Measurements from ENCODE around the gene ATXN3. TPM values are rescaled to one million over a fixed set of nuclear protein-coding genes. Genes with fewer than 3 reads are reported as not detected.
A peak's percentile ranks its signal among the peaks of the same experiment; 100 is the strongest.

The ATXN3 gene
- total and polyA plus RNA-seq, 2 of the 13 experiments (the other 11 are each of a cell fraction or from before 2014, with no cell fraction given) = 14.9 to 17.3 TPM

DNA sequence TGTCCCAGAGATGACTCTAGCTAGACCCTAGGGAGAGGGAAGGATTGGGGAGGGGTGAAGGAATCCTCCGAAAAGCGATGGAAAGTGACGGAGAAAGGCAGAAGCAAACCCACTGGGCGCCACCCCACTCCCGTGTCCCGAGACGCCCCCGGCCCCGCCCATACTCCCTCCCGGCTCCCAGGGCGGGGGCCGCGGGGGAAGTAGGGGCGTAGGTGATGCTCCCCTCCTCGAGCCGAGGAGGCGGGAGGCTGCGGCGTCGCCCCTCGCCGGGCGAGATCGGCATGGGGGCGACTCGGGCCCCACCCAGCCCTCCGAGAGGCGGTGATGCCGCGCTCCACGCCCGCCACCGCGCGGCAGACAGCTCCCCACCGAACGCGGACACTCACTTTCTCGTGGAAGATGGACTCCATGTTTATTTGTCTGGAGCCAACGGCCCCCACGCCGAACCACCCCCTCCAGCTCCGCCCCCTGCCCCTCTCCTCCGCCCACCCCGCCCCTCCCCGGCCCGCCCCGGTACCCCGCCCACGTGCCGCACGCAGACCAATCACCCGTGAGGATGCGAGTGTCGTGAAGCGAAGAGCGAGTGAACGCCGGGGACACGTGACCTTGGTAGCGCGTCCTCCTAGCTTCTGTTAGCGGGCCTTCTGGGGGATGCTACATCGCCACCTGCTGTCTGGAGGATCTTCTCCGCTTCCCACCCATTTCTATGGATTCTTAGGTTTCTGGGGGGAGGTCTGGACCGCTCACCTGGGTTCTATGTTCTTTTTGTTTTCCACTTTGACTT lies at the start of gene ATXN3 (continued):
- TF ChIP-seq ZNF563 (CRISPR knock-in tag; IDR thresholded peaks at IDR 0.05) = 0 out of 2 replicates have a peak, but pooled peaks have one; percentile 41
- TF ChIP-seq NFKB2 (CRISPR knock-in tag; IDR thresholded peaks at IDR 0.05; ENCODE audit: borderline replicate concordance) = peak; percentile 51; the same call in 1 of the 2 replicates
- TF ChIP-seq SRF (IDR thresholded peaks at IDR 0.05; ENCODE audit: low read depth, low read length) = no peak
- TF ChIP-seq ZMYM4 (CRISPR knock-in tag; IDR thresholded peaks at IDR 0.05) = peak; percentile 98
- no peak; the same call in 1 of the 2 replicates for TF ChIP-seq RAD21 (CRISPR knock-in tag; IDR thresholded peaks at IDR 0.05)
- TF ChIP-seq FOXK2 (IDR thresholded peaks at IDR 0.05) = no peak
- no peak for TF ChIP-seq ZNF101 (CRISPR knock-in tag; IDR thresholded peaks at IDR 0.05; ENCODE audit: borderline replicate concordance, low read depth)
- no peak for TF ChIP-seq ZBTB1 (CRISPR knock-in tag; IDR thresholded peaks at IDR 0.05; ENCODE audit: borderline replicate concordance)
- TF ChIP-seq TCF7 (IDR thresholded peaks at IDR 0.05; ENCODE audit: low read depth) = no peak
- TF ChIP-seq, protein P1, sequence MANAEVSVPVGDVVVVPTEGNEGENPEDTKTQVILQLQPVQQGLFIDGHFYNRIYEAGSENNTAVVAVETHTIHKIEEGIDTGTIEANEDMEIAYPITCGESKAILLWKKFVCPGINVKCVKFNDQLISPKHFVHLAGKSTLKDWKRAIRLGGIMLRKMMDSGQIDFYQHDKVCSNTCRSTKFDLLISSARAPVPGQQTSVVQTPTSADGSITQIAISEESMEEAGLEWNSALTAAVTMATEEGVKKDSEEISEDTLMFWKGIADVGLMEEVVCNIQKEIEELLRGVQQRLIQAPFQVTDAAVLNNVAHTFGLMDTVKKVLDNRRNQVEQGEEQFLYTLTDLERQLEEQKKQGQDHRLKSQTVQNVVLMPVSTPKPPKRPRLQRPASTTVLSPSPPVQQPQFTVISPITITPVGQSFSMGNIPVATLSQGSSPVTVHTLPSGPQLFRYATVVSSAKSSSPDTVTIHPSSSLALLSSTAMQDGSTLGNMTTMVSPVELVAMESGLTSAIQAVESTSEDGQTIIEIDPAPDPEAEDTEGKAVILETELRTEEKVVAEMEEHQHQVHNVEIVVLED (CRISPR knock-in tag; IDR thresholded peaks at IDR 0.05; ENCODE audit: borderline replicate concordance) = peak; percentile 58; the same call in 1 of the 2 replicates
- TF ChIP-seq RBM22 (optimal IDR thresholded peaks at IDR 0.05; ENCODE audit: low read length) = no peak
- TF ChIP-seq EZH2 (conservative IDR thresholded peaks at IDR 0.05; ENCODE audit: low read depth, low read length) = no peak
- TF ChIP-seq, protein P2, sequence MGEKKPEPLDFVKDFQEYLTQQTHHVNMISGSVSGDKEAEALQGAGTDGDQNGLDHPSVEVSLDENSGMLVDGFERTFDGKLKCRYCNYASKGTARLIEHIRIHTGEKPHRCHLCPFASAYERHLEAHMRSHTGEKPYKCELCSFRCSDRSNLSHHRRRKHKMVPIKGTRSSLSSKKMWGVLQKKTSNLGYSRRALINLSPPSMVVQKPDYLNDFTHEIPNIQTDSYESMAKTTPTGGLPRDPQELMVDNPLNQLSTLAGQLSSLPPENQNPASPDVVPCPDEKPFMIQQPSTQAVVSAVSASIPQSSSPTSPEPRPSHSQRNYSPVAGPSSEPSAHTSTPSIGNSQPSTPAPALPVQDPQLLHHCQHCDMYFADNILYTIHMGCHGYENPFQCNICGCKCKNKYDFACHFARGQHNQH (CRISPR knock-in tag; IDR thresholded peaks at IDR 0.05) = no peak
- TF ChIP-seq, protein P3, sequence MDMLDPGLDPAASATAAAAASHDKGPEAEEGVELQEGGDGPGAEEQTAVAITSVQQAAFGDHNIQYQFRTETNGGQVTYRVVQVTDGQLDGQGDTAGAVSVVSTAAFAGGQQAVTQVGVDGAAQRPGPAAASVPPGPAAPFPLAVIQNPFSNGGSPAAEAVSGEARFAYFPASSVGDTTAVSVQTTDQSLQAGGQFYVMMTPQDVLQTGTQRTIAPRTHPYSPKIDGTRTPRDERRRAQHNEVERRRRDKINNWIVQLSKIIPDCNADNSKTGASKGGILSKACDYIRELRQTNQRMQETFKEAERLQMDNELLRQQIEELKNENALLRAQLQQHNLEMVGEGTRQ (IDR thresholded peaks at IDR 0.05; ENCODE audit: low read depth, low read length) = peak; percentile 98
- TF ChIP-seq, protein P3 (CRISPR knock-in tag; IDR thresholded peaks at IDR 0.05; ENCODE audit: borderline replicate concordance) = peak; percentile 90; the same call in 1 of the 2 replicates
- no peak for TF ChIP-seq GTF2F1 (IDR thresholded peaks at IDR 0.05; ENCODE audit: low read length)
- peak; percentile 25; the same call in 1 of the 2 replicates for TF ChIP-seq KDM2A (CRISPR knock-in tag; IDR thresholded peaks at IDR 0.05; ENCODE audit: borderline replicate concordance, low read depth)
- no peak for TF ChIP-seq FLYWCH1 (CRISPR knock-in tag; IDR thresholded peaks at IDR 0.05)
- TF ChIP-seq ZNF263 (CRISPR knock-in tag; IDR thresholded peaks at IDR 0.05) = 0 out of 2 replicates have a peak, but pooled peaks have one; percentile 33
- TF ChIP-seq, protein P4, sequence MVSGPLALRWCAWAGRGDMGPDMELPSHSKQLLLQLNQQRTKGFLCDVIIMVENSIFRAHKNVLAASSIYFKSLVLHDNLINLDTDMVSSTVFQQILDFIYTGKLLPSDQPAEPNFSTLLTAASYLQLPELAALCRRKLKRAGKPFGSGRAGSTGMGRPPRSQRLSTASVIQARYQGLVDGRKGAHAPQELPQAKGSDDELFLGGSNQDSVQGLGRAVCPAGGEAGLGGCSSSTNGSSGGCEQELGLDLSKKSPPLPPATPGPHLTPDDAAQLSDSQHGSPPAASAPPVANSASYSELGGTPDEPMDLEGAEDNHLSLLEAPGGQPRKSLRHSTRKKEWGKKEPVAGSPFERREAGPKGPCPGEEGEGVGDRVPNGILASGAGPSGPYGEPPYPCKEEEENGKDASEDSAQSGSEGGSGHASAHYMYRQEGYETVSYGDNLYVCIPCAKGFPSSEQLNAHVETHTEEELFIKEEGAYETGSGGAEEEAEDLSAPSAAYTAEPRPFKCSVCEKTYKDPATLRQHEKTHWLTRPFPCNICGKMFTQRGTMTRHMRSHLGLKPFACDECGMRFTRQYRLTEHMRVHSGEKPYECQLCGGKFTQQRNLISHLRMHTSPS (CRISPR knock-in tag; IDR thresholded peaks at IDR 0.05; ENCODE audit: low read depth) = no peak
- TF ChIP-seq KDM3A (CRISPR knock-in tag; IDR thresholded peaks at IDR 0.05; ENCODE audit: low read depth) = no peak
- TF ChIP-seq POLR2AphosphoS2 (IDR thresholded peaks at IDR 0.05; ENCODE audit: low read depth, low read length) = no peak

Measured in HepG2 (cell line).